IMR-90 (cell line): Measurements from ENCODE around the gene DHX9. TPM values are rescaled to one million over a fixed set of nuclear protein-coding genes. Genes with fewer than 3 reads are reported as not detected.

Experiments used
- ATAC-seq: fragments of 200-7000 bp; cut with Tn5 transposase; 2 replicates; pipeline ENCODE4 v1.9.1; 2020; ENCODE audit warnings: low read depth, mild to moderate bottlenecking, moderate library complexity
- BruUV-seq: library from RNA; stranded (reverse); fragments of 400-500 nt; replicated peaks from 2 replicates; lab custom pipeline; 2021; lab: Mats Ljungman, UMichigan
- CTCF ChIA-PET: fragments of 300-600 bp; formaldehyde crosslinking; extraction: SDS; loops from one replicate; lab custom pipeline; 2021; ENCODE audit warnings: antibody characterized with exemption; lab: Yijun Ruan, JAX
- POLR2A ChIA-PET: fragments of 300-600 bp; sonication (Branson Sonifier 250); formaldehyde crosslinking; loops from one replicate; lab custom pipeline; 2022; ENCODE audit warnings: antibody characterized with exemption; ENCODE audit not compliant: unreplicated experiment; lab: Charles Lee
- DNase-seq: peaks from one replicate; pipeline ENCODE4 v3.0.0; 2013
- H2AFZ ChIP-seq: replicated peaks from 2 replicates; pipeline ENCODE3; 2013; ENCODE audit warnings: low read length, mild to moderate bottlenecking; ENCODE audit not compliant: poor library complexity
- H2AK5ac ChIP-seq: 2 replicates; pipeline ENCODE4 v1.6.1; 2013; ENCODE audit warnings: low read depth, low read length, inconsistent platforms
- H2AK9ac ChIP-seq: replicated peaks from 2 replicates; pipeline ENCODE3; 2013; ENCODE audit warnings: mild to moderate bottlenecking, low read depth, low read length, moderate library complexity; ENCODE audit not compliant: poor library complexity
- H2BK120ac ChIP-seq: 2 replicates; pipeline ENCODE4 v1.6.1; 2013; ENCODE audit warnings: low read depth, low read length, inconsistent platforms
- H2BK15ac ChIP-seq: 3 replicates; pipeline ENCODE4 v1.6.1; 2013; ENCODE audit warnings: low read depth, low read length, inconsistent platforms
- H2BK20ac ChIP-seq: 2 replicates; pipeline ENCODE4 v1.6.1; 2013; ENCODE audit warnings: low read depth, mild to moderate bottlenecking, inconsistent platforms, low read length, moderate library complexity
- H2BK5ac ChIP-seq: 2 replicates; pipeline ENCODE4 v1.6.1; 2013; ENCODE audit warnings: mild to moderate bottlenecking, low read depth, low read length, inconsistent platforms; ENCODE audit not compliant: poor library complexity, severe bottlenecking
- H3K14ac ChIP-seq: replicated peaks from 2 replicates; pipeline ENCODE4 v1.6.1; 2013; ENCODE audit warnings: low read depth, low read length, inconsistent platforms
- H3K18ac ChIP-seq: 2 replicates; pipeline ENCODE4 v1.6.1; 2013; ENCODE audit warnings: low read depth, low read length, control low read depth
- H3K23ac ChIP-seq: 2 replicates; pipeline ENCODE4 v1.6.1; 2013; ENCODE audit warnings: low read depth, low read length, inconsistent platforms
- H3K27ac ChIP-seq: 2 replicates; pipeline ENCODE4 v1.5.1; 2013; ENCODE audit warnings: mild to moderate bottlenecking, control low read depth, low read length; ENCODE audit not compliant: insufficient read depth
- H3K27me3 ChIP-seq: 2 replicates; pipeline ENCODE4 v1.6.1; 2013; ENCODE audit warnings: low read length; ENCODE audit not compliant: control insufficient read depth, insufficient read depth
- H3K36me3 ChIP-seq: 2 replicates; pipeline ENCODE4 v1.6.1; 2013; ENCODE audit warnings: low read length, mixed read lengths; ENCODE audit not compliant: control insufficient read depth, insufficient read depth
- H3K4ac ChIP-seq: 2 replicates; pipeline ENCODE4 v1.6.1; 2013; ENCODE audit warnings: low read depth, low read length, inconsistent platforms
- H3K4me1 ChIP-seq: 2 replicates; pipeline ENCODE4 v1.6.1; 2013; ENCODE audit warnings: low read length, mixed read lengths; ENCODE audit not compliant: control insufficient read depth, insufficient read depth
- H3K4me2 ChIP-seq: 2 replicates; pipeline ENCODE4 v1.6.1; 2013; ENCODE audit warnings: low read depth, mild to moderate bottlenecking, control low read depth, low read length, moderate library complexity
- H3K4me3 ChIP-seq: 2 replicates; pipeline ENCODE4 v1.5.1; 2013; ENCODE audit warnings: low read depth, mild to moderate bottlenecking, control low read depth, low read length, moderate library complexity; ENCODE audit not compliant: insufficient read depth
- H3K56ac ChIP-seq: 2 replicates; pipeline ENCODE4 v1.6.1; 2013; ENCODE audit warnings: low read length, inconsistent platforms; ENCODE audit not compliant: insufficient read depth; ENCODE audit errors: extremely low read depth
- H3K79me1 ChIP-seq, 2 experiments: 2 replicates each; pipeline ENCODE4 v1.6.1; 2013; ENCODE audit warnings: low read length in 2 of 2, inconsistent platforms in 1 of 2, low read depth in 1 of 2
- H3K9ac ChIP-seq: 2 replicates; pipeline ENCODE4 v1.6.1; 2013; ENCODE audit warnings: low read depth, low read length, control low read depth
- H3K9me1 ChIP-seq: 2 replicates; pipeline ENCODE4 v1.6.1; 2013; ENCODE audit warnings: low read length, inconsistent platforms; ENCODE audit not compliant: insufficient read depth
- H3K9me3 ChIP-seq: 2 replicates; pipeline ENCODE4 v1.6.1; 2013; ENCODE audit warnings: low read length; ENCODE audit not compliant: control insufficient read depth, insufficient read depth
- H4K20me1 ChIP-seq: 2 replicates; pipeline ENCODE4 v1.6.1; 2013; ENCODE audit warnings: low read length, inconsistent platforms; ENCODE audit not compliant: insufficient read depth
- H4K5ac ChIP-seq: 2 replicates; pipeline ENCODE4 v1.6.1; 2013; ENCODE audit warnings: mild to moderate bottlenecking, low read depth, low read length, control low read depth
- H4K8ac ChIP-seq, 2 experiments: 2 replicates each; pipeline ENCODE4 v1.6.1; 2013; ENCODE audit warnings: low read depth in 2 of 2, low read length in 2 of 2, control low read depth in 1 of 2, inconsistent platforms in 1 of 2
- H4K91ac ChIP-seq: 2 replicates; pipeline ENCODE4 v1.6.1; 2013; ENCODE audit warnings: low read depth, low read length, inconsistent platforms; ENCODE audit not compliant: insufficient read depth
- BHLHE40 ChIP-seq: fragments of 150-350 bp; IDR thresholded peaks from 2 replicates; pipeline ENCODE4 v1.6.1; 2016; ENCODE audit warnings: mild to moderate bottlenecking, low read depth, low read length
- CEBPB ChIP-seq: IDR thresholded peaks from 2 replicates; pipeline ENCODE4 v1.6.1; 2012; ENCODE audit warnings: low read depth, low read length, improper control_type of control experiment
- CHD1 ChIP-seq: IDR thresholded peaks from 2 replicates; pipeline ENCODE4 v1.6.1; 2012; ENCODE audit warnings: low read depth, low read length, improper control_type of control experiment
- FOS ChIP-seq: fragments of 150-350 bp; IDR thresholded peaks from 2 replicates; pipeline ENCODE4 v1.6.1; 2016; ENCODE audit warnings: low read depth, low read length
- MAFK ChIP-seq: IDR thresholded peaks from 2 replicates; pipeline ENCODE4 v1.6.1; 2012; ENCODE audit warnings: low read depth, low read length, improper control_type of control experiment
- MAZ ChIP-seq: IDR thresholded peaks from 2 replicates; pipeline ENCODE4 v1.6.1; 2012; ENCODE audit warnings: low read depth, mild to moderate bottlenecking, low read length, improper control_type of control experiment, moderate library complexity, borderline replicate concordance
- MXI1 ChIP-seq: IDR thresholded peaks from 2 replicates; pipeline ENCODE4 v1.6.1; 2012; ENCODE audit warnings: low read depth, mild to moderate bottlenecking, low read length, moderate library complexity, borderline replicate concordance
- NFE2L2 ChIP-seq: fragments of 150-350 bp; IDR thresholded peaks from 2 replicates; pipeline ENCODE4 v1.6.1; 2016; ENCODE audit warnings: low read depth, mild to moderate bottlenecking, low read length
- POLR2A ChIP-seq: IDR thresholded peaks from 2 replicates; pipeline ENCODE4 v1.6.1; 2012; ENCODE audit warnings: mild to moderate bottlenecking, low read depth, low read length
- RAD21 ChIP-seq: IDR thresholded peaks from 2 replicates; pipeline ENCODE4 v1.6.1; 2012; ENCODE audit warnings: low read length, improper control_type of control experiment
- RCOR1 ChIP-seq: IDR thresholded peaks from 2 replicates; pipeline ENCODE4 v1.6.1; 2012; ENCODE audit warnings: mild to moderate bottlenecking, low read length, improper control_type of control experiment; ENCODE audit not compliant: insufficient replicate concordance
- RFX5 ChIP-seq: IDR thresholded peaks from 2 replicates; pipeline ENCODE4 v1.8.0; 2012; ENCODE audit warnings: low read depth, mild to moderate bottlenecking, low read length, moderate library complexity
- SMC3 ChIP-seq: fragments of 150-350 bp; IDR thresholded peaks from 2 replicates; pipeline ENCODE4 v1.6.1; 2016; ENCODE audit warnings: low read depth, mild to moderate bottlenecking, antibody characterized with exemption, low read length, moderate library complexity
- WGBS, 2 experiments: methylation state at CpG; one replicate each; pipeline versions ENCODE4 v1.1.5 to v1.1.7; 2013; ENCODE audit warnings: missing lambda C conversion rate in 2 of 2; ENCODE audit not compliant: insufficient read length in 1 of 2; ENCODE audit errors: extremely low coverage in 2 of 2; 5-methylcytosine and 5-hydroxymethylcytosine counted together
- dilution Hi-C: fragments of 300-500 bp; cut with HindIII; formaldehyde crosslinking; loops from one replicate; pipeline ENCODE4 v1.14.3; 2018; ENCODE audit warnings: low sequenced_read_pairs; ENCODE audit not compliant: unreplicated experiment
- in situ Hi-C: fragments of 300-500 bp; cut with MboI; formaldehyde crosslinking; loops from 3 replicates; pipeline ENCODE4 v1.14.3; 2019; ENCODE audit warnings: low sequenced_read_pairs, inconsistent platforms, mixed read lengths
- intact Hi-C: fragments of 100-400 bp; cut with micrococcal nuclease; formaldehyde crosslinking; loops from 2 replicates; pipeline ENCODE4 v1.10.0; 2022
- polyA plus RNA-seq, 3 experiments: library from polyadenylated mRNA; depleted of rRNA; stranded (reverse); fragments of >200 nt; gene quantifications; 2 replicates each; pipeline ENCODE4 v1.2.3, GENCODE V29; 2012; ENCODE audit warnings: low replicate concordance in 1 of 3
- total RNA-seq: library from RNA; depleted of rRNA; stranded (reverse); fragments of >200 nt; gene quantifications from 2 replicates; pipeline ENCODE4 v1.2.3, GENCODE V29; 2012
- TF ChIP-seq, protein P1 (sequence below): conservative IDR thresholded peaks from 2 replicates; pipeline ENCODE4 v1.5.1; 2012; ENCODE audit warnings: mild to moderate bottlenecking, low read depth, low read length, improper control_type of control experiment
- TF ChIP-seq, protein P2 (sequence below): fragments of 150-350 bp; IDR thresholded peaks from 2 replicates; pipeline ENCODE4 v1.6.1; 2017; ENCODE audit warnings: mild to moderate bottlenecking, antibody characterized with exemption, low read length, low read depth
- TF ChIP-seq, protein P3 (sequence below): fragments of 150-350 bp; IDR thresholded peaks from 2 replicates; pipeline ENCODE4 v1.6.1; 2016; ENCODE audit warnings: low read depth, mild to moderate bottlenecking, low read length, moderate library complexity, borderline replicate concordance

DHX9 gene
- total and polyA plus RNA-seq, 2 of the 4 experiments (the other 2 are of a cell fraction), result 119 to 211 TPM

DNA sequence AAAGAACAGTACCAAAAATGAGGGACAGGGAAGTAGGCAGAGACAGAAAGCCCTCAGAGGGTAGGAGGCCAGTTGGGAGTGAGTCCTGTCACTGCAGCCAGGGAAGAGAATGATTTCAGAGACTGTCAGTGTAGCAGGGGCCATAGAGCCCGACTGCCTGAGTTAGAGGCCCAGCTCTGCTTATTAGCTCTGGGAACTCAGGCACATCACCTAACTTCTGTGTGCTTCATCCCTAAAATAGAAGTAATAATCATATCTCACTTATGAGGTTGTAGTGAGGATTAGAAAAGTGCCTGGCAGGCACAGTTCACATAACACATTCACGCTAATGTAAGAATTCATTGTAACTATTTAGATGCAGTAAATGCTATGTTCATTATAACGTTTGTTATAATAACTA, 31.2 kb upstream of the DHX9 start:
- Histone ChIP-seq H2AFZ (no peak overlapping the region), H4K8ac (no peak overlapping the region), H3K9me3 (no peaks in the 10 kb centered on the region), H3K4me1 (no peaks in the 10 kb centered on the region), H2AK9ac (no peak overlapping the region), H3K79me1 (no peaks in the 10 kb centered on the region), H2BK120ac (no peak overlapping the region), H4K91ac (no peak overlapping the region), H3K14ac (no peak overlapping the region), H2BK20ac (no peak overlapping the region), H2BK15ac (no peak overlapping the region), H3K27me3 (0 out of 2 replicates have a peak, but pooled peaks cover 3% of the 10 kb centered on the region), H2BK5ac (no peak overlapping the region), H3K36me3 (no peaks in the 10 kb centered on the region), H4K20me1 (no peaks in the 10 kb centered on the region), H3K4me3 (no peak overlapping the region), H3K27ac (no peak overlapping the region), H3K9ac (no peak overlapping the region), H3K4ac (no peak overlapping the region), H3K56ac (no peak overlapping the region), H4K5ac (no peak overlapping the region), H3K9me1 (no peaks in the 10 kb centered on the region), H3K23ac (no peak overlapping the region), H3K18ac (no peak overlapping the region), H3K4me2 (no peak overlapping the region), H2AK5ac (no peak overlapping the region)
- BruUV-seq, result no TSS peak
- in situ Hi-C loops (no loop called here), intact Hi-C loops (no loop called here), dilution Hi-C loops (no loop called here)
- DNase-seq, result no peak
- TF ChIP-seq FOS (no peak), POLR2A (no peak), SMC3 (no peak), MAFK (no peak), BHLHE40 (no peak), RFX5 (no peak), NFE2L2 (no peak), CEBPB (no peak), MXI1 (no peak), RCOR1 (no peak), RAD21 (no peak), CHD1 (no peak), MAZ (no peak)
- TF ChIP-seq, protein P1, sequence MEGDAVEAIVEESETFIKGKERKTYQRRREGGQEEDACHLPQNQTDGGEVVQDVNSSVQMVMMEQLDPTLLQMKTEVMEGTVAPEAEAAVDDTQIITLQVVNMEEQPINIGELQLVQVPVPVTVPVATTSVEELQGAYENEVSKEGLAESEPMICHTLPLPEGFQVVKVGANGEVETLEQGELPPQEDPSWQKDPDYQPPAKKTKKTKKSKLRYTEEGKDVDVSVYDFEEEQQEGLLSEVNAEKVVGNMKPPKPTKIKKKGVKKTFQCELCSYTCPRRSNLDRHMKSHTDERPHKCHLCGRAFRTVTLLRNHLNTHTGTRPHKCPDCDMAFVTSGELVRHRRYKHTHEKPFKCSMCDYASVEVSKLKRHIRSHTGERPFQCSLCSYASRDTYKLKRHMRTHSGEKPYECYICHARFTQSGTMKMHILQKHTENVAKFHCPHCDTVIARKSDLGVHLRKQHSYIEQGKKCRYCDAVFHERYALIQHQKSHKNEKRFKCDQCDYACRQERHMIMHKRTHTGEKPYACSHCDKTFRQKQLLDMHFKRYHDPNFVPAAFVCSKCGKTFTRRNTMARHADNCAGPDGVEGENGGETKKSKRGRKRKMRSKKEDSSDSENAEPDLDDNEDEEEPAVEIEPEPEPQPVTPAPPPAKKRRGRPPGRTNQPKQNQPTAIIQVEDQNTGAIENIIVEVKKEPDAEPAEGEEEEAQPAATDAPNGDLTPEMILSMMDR, result no peak
- TF ChIP-seq, protein P2, sequence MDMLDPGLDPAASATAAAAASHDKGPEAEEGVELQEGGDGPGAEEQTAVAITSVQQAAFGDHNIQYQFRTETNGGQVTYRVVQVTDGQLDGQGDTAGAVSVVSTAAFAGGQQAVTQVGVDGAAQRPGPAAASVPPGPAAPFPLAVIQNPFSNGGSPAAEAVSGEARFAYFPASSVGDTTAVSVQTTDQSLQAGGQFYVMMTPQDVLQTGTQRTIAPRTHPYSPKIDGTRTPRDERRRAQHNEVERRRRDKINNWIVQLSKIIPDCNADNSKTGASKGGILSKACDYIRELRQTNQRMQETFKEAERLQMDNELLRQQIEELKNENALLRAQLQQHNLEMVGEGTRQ, result no peak
- TF ChIP-seq, protein P3, sequence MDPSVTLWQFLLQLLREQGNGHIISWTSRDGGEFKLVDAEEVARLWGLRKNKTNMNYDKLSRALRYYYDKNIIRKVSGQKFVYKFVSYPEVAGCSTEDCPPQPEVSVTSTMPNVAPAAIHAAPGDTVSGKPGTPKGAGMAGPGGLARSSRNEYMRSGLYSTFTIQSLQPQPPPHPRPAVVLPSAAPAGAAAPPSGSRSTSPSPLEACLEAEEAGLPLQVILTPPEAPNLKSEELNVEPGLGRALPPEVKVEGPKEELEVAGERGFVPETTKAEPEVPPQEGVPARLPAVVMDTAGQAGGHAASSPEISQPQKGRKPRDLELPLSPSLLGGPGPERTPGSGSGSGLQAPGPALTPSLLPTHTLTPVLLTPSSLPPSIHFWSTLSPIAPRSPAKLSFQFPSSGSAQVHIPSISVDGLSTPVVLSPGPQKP, result no peak
- ATAC-seq, result no peak
- no CpG with 5 or more reads among the region's 3 CpGs for WGBS, 2 experiments
- ChIA-PET POLR2A (no interaction called here), CTCF (no interaction called here)
